Measurements from ENCODE around the gene RNU1-3.
"Not testable (repeated sequence)": the region's sequence is repeated elsewhere in the genome, so short reads cannot be mapped to it uniquely, and the experiment has no call there.

DNA sequence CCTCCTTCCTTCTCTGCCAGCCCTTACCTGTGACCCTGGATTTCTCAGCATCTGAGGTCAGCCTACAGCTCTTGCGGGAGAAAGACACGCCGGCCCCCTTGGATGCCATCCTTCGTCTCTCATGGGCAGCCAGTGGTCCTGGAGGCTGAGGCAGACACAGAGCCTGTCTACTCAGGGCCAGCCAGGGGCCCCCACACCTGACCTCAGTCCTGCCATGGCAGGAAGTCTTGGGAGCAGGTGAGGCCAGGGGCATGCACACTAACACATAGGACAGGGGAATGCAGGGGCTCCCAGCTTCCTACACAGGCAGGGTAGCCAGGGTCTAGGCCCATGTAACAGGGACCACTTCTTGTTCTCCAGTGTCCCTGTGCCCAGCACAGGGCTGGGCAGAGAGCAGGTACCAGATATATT lies 23.7 kb downstream of the RNU1-3 start:
- TF ChIP-seq, protein P1, sequence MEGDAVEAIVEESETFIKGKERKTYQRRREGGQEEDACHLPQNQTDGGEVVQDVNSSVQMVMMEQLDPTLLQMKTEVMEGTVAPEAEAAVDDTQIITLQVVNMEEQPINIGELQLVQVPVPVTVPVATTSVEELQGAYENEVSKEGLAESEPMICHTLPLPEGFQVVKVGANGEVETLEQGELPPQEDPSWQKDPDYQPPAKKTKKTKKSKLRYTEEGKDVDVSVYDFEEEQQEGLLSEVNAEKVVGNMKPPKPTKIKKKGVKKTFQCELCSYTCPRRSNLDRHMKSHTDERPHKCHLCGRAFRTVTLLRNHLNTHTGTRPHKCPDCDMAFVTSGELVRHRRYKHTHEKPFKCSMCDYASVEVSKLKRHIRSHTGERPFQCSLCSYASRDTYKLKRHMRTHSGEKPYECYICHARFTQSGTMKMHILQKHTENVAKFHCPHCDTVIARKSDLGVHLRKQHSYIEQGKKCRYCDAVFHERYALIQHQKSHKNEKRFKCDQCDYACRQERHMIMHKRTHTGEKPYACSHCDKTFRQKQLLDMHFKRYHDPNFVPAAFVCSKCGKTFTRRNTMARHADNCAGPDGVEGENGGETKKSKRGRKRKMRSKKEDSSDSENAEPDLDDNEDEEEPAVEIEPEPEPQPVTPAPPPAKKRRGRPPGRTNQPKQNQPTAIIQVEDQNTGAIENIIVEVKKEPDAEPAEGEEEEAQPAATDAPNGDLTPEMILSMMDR (IDR thresholded peaks at IDR 0.05; ENCODE audit: low read depth, low read length): not testable (repeated sequence)
- TF ChIP-seq POLR2A (IDR thresholded peaks at IDR 0.05; ENCODE audit: extremely low read depth, insufficient read length); MYC (IDR thresholded peaks at IDR 0.05; ENCODE audit: low read depth, low read length): not testable (repeated sequence)
- TF ChIP-seq, protein P2, sequence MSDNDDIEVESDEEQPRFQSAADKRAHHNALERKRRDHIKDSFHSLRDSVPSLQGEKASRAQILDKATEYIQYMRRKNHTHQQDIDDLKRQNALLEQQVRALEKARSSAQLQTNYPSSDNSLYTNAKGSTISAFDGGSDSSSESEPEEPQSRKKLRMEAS (IDR thresholded peaks at IDR 0.05; ENCODE audit: low read depth, low read length): not testable (repeated sequence)
